ENCODE data around the gene TRIM14.

The TRIM14 gene

GRCh38 chr9:98075332-98075805, 43.7 kb downstream of the TRIM14 start:
- H3K4me3 ChIP-seq (ENCODE audit: low read depth, low read length): no peak overlapping the region
- TF ChIP-seq CTCF (conservative IDR thresholded peaks at IDR 0.05; ENCODE audit: low read depth, low read length): no peak
- DNase-seq (ENCODE audit: low read depth): peak; percentile 92

GRCh38 chr9:98074115-98074990, 44.7 kb downstream of the TRIM14 start:
- peak; percentile 98 for TF ChIP-seq CTCF (conservative IDR thresholded peaks at IDR 0.05; ENCODE audit: low read depth, low read length)
- DNase-seq (ENCODE audit: low read depth): peak; percentile 68
- no peak overlapping the region for H3K4me3 ChIP-seq (ENCODE audit: low read depth, low read length)

- H3K4me3 ChIP-seq (ENCODE audit: low read depth, low read length): no peak overlapping the region
- TF ChIP-seq CTCF (conservative IDR thresholded peaks at IDR 0.05; ENCODE audit: low read depth, low read length): no peak
- no peak for DNase-seq (ENCODE audit: low read depth)
Observed at GRCh38 chr9:98071737-98072136, 47.3 kb downstream of the TRIM14 start.

- no peak for TF ChIP-seq CTCF (conservative IDR thresholded peaks at IDR 0.05; ENCODE audit: low read depth, low read length)
- no peak overlapping the region for H3K4me3 ChIP-seq (ENCODE audit: low read depth, low read length)
- no peak for DNase-seq (ENCODE audit: low read depth)
Observed at GRCh38 chr9:98070704-98071103, 48.3 kb downstream of the TRIM14 start.

- no peak overlapping the region for H3K4me3 ChIP-seq (ENCODE audit: low read depth, low read length)
- DNase-seq (ENCODE audit: low read depth): no peak
- no peak for TF ChIP-seq CTCF (conservative IDR thresholded peaks at IDR 0.05; ENCODE audit: low read depth, low read length)
Observed at GRCh38 chr9:98069551-98069950, 49.5 kb downstream of the TRIM14 start.

- TF ChIP-seq CTCF (conservative IDR thresholded peaks at IDR 0.05; ENCODE audit: low read depth, low read length): no peak
- no peak for DNase-seq (ENCODE audit: low read depth)
Observed at GRCh38 chr9:98067184-98067583, 51.8 kb downstream of the TRIM14 start.

GRCh38 chr9:98066235-98066634, 52.8 kb downstream of the TRIM14 start:
- H3K4me3 ChIP-seq (ENCODE audit: low read depth, low read length): no peak overlapping the region
- DNase-seq (ENCODE audit: low read depth): no peak
- TF ChIP-seq CTCF (conservative IDR thresholded peaks at IDR 0.05; ENCODE audit: low read depth, low read length): no peak

More at GRCh38 chr9:98067184-98067583, 51.8 kb downstream of the TRIM14 start:
- no peak overlapping the region for H3K4me3 ChIP-seq (ENCODE audit: low read depth, low read length)
